GM18858 (cell line): ENCODE results near the gene CR2.
"Not testable (repeated sequence)": the region's sequence is repeated elsewhere in the genome, so short reads cannot be mapped to it uniquely, and the experiment has no call there.

Experiments used
- ATAC-seq: cut with Tn5 transposase; IDR thresholded peaks from one replicate; pipeline ENCODE4 v1.9.1; 2021; ENCODE audit not compliant: unreplicated experiment

Gene CR2

DNA sequence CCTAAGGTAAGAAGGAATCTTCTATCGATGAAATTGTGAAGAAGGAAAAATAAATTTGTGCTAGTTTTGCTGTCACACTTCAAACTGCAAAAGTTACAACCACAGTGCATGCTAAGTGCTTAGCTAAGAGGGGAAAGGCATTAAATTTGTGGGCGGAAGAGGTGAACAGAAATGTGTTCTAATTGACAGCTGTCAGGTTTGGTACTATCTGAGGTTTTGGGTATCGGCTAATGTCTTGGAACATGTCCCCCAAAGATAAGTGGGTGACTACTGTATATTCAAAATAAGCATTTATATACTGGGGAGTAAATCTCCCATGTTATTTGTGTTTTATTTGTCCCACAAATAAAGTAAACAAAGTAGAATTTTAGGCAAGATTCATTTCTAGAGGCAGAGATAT lies 49.8 kb downstream of the CR2 start:
- no peak for ATAC-seq

DNA sequence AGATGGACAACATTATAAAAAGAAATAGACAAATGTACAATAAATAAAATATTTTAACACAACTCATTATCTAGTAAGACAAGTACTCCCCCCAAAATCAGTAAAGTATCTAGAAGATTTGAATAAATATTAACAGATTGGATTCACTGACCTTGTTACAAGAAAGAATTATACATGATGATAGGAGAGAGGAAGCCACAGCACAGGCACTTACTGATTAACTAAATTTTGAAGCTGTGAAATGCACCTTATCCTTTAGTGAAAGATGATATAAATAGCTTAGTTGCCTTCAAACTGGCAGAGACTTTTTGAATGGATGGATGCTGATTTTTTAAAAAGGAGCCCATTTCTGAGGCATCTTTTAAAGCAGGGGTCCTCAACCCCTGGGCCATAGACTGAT lies 50.3 kb downstream of the CR2 start:
- no peak for ATAC-seq

DNA sequence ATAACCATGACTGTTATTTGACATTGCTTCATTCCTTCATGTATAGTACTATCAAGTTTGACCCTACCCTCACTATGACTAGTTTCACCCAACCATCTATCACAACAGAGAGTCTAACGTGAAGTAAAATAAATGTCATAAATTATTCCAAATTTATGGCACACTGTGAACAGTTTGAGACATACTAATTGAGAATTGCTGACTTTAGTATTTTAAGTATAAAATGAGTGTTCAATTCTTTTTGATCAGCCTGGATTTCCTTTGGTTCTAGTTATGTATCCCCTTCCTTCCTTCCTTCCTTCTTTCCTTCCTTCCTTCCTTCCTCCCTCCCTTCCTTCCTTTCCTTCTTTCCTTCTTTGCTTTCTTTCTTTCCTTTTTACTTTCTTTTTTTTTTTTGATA lies 56.3 kb downstream of the CR2 start:
- no peak for ATAC-seq

DNA sequence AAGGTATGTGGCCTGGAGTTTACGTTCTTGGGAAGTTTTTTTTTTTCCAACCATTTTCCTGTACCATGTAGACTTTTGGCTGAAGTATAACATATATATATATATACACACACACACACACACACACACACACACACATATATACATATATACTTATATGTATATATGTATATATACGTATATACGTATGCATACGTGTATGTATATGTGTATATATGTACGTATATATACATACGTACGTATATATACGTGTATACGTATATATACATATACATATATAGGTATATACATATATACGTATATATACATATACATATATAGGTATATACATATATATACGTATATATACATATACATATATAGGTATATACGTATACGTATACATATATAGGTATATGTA lies 60.8 kb downstream of the CR2 start:
- no peak for ATAC-seq

DNA sequence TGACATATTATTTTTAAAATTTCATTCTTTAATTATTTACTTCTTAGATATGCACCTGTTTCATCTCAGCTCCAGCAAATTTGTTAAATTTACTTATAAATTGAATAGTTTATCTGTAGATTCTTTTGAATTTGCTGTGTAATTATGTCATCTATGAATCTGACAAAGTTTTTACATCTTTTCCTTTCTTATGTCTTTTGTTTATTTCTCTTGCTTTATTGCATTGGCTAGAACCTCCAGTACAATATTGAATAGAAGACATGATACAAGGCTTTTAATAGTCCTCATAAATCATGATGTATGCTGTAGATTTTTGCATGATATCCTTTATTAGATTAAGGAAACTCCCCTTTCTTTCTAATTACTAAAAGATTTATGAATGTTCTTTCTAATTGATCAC lies 62.6 kb downstream of the CR2 start:
- no peak for ATAC-seq

DNA sequence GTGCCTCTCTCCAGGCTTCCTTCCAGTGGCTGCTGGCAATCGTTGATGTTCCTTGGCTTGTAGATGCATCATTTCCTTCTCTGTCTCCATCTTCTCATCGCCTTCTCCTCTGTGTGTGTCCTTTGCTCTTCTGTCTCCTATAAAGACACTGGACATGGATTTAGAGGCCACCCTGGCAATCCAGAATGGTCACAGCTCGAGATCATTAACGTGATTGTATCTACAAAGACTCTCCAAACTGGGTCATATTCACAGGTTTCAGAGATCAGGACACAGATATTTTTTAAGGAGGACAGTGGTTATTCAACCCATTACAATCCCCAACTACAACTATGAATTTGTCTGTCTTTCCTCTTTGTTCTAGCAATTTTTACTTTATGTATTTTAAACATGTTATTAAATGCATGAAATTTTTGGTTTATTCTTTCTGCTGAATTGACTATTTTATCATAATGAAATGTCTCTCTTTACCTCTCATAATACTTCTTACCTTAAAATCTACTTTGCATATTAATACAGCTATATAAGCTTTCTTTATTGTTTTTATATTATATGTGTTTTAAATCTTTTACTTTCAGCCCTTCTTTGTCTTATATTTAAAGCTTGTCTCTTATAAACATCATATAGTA lies 64.6 kb downstream of the CR2 start:
- ATAC-seq: no peak

DNA sequence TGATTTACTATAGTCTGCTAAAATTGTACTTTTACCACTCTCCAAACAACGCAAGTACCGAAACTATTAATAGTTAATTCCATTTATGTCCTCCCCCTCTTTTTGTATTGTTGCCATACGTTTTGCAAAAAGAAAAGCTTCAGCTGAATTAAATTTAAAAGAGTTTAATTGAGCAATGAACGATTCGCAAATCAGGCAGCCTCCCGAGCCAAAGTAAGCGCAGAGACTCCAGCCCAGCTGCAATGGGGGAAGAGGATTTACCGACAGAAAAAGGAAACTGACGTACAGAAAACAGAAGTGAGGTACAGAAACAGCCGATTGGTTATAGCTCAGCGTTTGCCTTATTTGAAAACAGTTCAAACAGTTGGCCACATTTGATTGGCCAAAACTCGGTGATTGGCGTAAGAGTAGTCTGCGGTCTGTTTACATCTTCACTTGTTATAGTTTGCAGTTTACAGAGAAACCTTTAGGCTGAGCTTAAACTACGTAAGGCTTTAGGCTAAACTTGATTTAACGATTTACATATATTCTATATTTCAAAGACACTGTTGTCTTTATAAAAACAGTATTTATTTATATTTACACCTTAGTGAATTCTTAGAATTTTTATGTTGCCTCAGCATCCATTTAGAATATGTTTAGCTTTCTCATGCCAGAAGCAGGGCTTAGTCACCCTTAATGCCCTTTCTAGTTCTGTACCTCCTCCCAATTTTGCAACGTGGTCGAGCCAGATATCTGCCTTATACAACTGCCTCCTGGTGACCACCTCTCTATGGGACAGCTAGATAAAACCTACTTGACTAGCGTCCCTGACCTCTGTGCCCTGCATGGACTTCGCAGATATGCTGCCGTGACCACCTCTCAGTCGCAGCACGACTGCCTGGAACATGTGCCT lies 65.6 kb downstream of the CR2 start:
- no peak for ATAC-seq

DNA sequence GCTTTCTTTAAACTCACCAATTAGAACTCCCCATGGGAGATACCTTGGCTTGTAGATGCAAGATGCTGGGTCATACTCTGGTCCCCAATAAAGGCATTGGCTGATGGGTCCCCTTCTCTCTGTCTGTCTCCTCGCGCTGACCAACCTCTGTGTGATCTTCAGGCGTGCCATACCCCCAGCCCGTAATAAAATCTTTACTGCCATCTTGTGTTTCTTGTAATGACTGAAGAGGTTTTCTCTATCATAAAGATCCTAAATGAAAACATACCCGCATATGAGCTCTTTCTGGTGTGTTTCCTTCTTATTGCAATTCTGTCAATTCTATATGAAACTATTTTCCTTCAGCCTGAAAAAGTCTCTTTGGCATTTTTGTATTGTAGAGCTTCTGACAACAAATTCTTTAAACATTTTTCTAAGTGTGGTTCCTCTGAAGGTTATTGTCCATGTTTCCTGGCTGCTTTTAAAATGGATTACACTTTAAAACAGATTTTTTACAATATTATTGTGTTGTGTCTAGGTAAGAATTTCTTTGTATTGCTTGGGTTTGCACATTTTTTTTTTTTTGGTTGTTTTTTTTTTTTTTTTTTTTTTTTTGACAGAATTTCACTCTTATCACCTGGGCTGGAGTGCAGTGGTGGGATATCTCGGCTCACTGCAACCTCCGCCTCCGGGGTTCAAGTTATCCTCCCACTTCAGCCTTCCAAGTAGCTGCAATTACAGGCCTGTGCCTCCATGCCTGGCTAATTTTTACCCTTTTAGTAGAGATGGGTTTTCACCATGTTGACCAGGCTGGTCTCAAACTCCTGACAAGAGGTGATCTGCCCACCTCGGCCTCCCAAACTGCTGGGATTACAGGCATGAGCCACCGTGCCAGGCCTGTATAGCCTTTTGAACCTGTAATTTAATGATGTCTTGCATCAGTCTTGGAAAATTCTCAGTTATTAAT lies 66.5 kb downstream of the CR2 start:
- not testable (repeated sequence) for ATAC-seq

DNA sequence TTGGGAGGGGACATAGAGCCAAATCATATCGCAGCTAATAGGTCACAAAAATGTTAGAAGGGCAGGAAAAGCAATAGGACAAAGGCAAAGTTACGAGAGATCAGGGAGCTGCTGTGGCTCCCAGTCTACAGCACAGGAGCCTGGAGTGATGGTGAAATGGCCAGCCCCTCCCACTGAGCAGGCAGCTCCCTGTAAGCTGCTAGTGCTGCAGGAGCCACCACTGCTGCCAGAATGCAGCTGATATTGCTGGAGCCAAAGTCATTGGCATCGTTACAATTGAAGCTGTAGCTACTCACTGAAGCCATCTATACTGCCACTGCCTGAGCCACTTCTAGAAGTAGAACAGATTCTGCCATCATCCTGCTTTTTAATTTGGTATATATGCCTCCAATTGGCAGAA lies 71.1 kb downstream of the CR2 start:
- not testable (repeated sequence) for ATAC-seq

DNA sequence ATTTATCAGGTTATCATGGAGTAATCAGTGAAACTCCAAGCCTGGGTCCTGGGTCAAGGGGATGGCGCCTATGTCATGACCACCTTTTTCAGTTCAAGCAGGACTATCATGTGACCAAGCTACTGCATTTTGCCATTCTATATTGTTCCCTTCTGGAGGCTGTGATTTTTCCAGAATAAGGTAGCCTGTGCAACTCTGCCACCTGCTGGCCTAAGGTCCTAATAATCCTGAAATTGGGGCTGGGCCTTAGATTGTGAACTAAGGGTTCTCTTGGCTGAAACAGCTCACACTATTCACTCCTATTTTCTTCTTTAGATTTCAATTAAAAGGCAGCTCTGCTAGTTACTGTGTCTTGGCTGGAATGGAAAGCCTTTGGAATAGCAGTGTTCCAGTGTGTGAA lies 74.3 kb downstream of the CR2 start:
- ATAC-seq: not testable (repeated sequence)

DNA sequence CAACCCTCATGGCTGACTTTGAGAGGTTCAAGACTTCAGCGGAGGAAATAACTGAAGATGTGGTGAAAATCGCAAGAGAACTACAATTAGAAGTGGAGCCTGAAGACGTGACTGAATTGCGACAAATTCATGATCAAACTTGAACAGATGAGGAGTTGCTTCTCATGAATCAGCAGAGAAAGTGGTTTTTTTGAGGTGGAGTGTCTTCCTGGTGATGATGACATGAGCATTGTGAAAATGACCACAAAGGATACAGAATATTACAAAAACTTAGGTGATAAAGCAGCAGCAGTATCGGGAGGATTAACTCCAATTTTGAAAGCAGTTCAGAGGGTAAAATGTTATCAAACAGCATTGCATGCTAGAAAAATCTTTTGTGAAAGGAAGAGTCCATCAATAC lies 82.1 kb downstream of the CR2 start:
- ATAC-seq: not testable (repeated sequence)
